Stimulated activated CD8-positive, alpha-beta memory T cell treated with anti-CD3 and anti-CD28 coated beads, Interleukin-4, amount 100 ng/mL, for 48 hours (primary cell): Measurements from ENCODE around the gene RPL4.
"Not testable (repeated sequence)": the region's sequence is repeated elsewhere in the genome, so short reads cannot be mapped to it uniquely, and the experiment has no call there.

ENCODE experiments used
- DNase-seq: peaks from one replicate; pipeline ENCODE4 v3.0.0-alpha.2; 2020

The RPL4 gene

GRCh38 chr15:66489179-66489791 lies 15.4 kb downstream of the RPL4 start:
- no peak for DNase-seq

- DNase-seq: no peak
Observed at GRCh38 chr15:66488525-66488924, 16.1 kb downstream of the RPL4 start.

- no peak for DNase-seq
Observed at GRCh38 chr15:66486887-66487286, 17.8 kb downstream of the RPL4 start.

GRCh38 chr15:66484539-66485112 lies 20.0 kb downstream of the RPL4 start:
- no peak for DNase-seq

- DNase-seq: no peak
Observed at GRCh38 chr15:66483131-66483566, 21.5 kb downstream of the RPL4 start.

- no peak for DNase-seq
Observed at GRCh38 chr15:66482539-66482938, 22.1 kb downstream of the RPL4 start.

- DNase-seq: no peak
Observed at GRCh38 chr15:66481107-66481856, 23.4 kb downstream of the RPL4 start.

- DNase-seq: no peak
Observed at GRCh38 chr15:66480267-66480666, 24.4 kb downstream of the RPL4 start.

- DNase-seq: no peak
Observed at GRCh38 chr15:66477011-66477410, 27.6 kb downstream of the RPL4 start.

GRCh38 chr15:66476535-66476934 lies 28.1 kb downstream of the RPL4 start:
- no peak for DNase-seq

GRCh38 chr15:66474963-66475362 lies 29.7 kb downstream of the RPL4 start:
- DNase-seq: no peak

- no peak for DNase-seq
Observed at GRCh38 chr15:66474135-66474534, 30.5 kb downstream of the RPL4 start.

- DNase-seq: peak; percentile 28
Observed at GRCh38 chr15:66472176-66472999, 32.3 kb downstream of the RPL4 start.

- not testable (repeated sequence) for DNase-seq
Observed at GRCh38 chr15:66470825-66471224, 33.8 kb downstream of the RPL4 start.

- DNase-seq: not testable (repeated sequence)
Observed at GRCh38 chr15:66467162-66468040, 37.3 kb downstream of the RPL4 start.

- DNase-seq: not testable (repeated sequence)
Observed at GRCh38 chr15:66465294-66465693, 39.4 kb downstream of the RPL4 start.

GRCh38 chr15:66462627-66463026 lies 42.0 kb downstream of the RPL4 start:
- no peak for DNase-seq

- no peak for DNase-seq
Observed at GRCh38 chr15:66461917-66462316, 42.7 kb downstream of the RPL4 start.

- not testable (repeated sequence) for DNase-seq
Observed at GRCh38 chr15:66461294-66461693, 43.4 kb downstream of the RPL4 start.

- DNase-seq: no peak
Observed at GRCh38 chr15:66459818-66460615, 44.6 kb downstream of the RPL4 start.

- DNase-seq: peak; percentile 31
Observed at GRCh38 chr15:66456211-66456610, 48.4 kb downstream of the RPL4 start.
